ENCODE results near the gene KIF22.

KIF22 gene

DNA sequence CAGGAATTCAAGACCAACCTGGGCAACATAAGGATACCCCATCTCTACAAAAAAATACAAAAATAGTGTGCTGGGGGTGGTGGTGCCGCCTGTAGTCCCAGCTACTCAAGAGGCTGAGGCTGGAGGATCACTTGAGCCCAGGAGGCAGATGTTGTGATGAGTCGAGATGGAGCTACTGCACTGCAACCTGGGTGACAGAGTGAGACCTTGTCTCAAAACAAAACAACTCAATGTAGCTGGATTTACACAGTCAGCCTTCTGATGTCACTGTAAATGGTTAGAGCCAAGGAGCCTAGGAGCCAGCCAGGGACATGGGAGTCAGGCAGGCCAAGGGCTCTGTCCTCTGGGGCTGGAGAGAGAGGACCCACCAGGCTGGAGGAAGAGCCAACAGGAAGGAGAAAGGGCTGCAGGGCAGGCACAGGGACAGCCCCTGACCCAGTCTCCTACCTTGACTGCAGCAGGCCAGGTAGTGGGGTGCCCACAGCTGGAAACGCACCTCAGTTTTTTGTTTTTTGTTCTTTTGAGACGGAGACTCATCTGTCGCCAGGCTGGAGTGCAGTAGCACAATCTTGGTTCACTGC is 64.1 kb downstream of the KIF22 start:
- no peak for DNase-seq
- peaks cover 8% of the 10 kb centered on the region; the same call in 1 of the 2 replicates for H3K4me1 ChIP-seq
- no peak for TF ChIP-seq CTCF (IDR thresholded peaks at IDR 0.05; ENCODE audit: low read depth, low read length)
- no peaks in the 10 kb centered on the region for H3K27me3 ChIP-seq
- H3K4me3 ChIP-seq (ENCODE audit: low read depth, low read length): no peak overlapping the region
- no peaks in the 10 kb centered on the region for H3K9me3 ChIP-seq
- peaks cover 11% of the 10 kb centered on the region for H3K36me3 ChIP-seq

Data from BE2C (cell line).